ENCODE data around the gene MPEG1. TPM values are rescaled to one million over a fixed set of nuclear protein-coding genes. Genes with fewer than 3 reads are reported as not detected.

Gene MPEG1
- total and polyA plus RNA-seq, 2 of the 13 experiments (the other 11 are each of a cell fraction or from before 2014, with no cell fraction given) = not detected

DNA sequence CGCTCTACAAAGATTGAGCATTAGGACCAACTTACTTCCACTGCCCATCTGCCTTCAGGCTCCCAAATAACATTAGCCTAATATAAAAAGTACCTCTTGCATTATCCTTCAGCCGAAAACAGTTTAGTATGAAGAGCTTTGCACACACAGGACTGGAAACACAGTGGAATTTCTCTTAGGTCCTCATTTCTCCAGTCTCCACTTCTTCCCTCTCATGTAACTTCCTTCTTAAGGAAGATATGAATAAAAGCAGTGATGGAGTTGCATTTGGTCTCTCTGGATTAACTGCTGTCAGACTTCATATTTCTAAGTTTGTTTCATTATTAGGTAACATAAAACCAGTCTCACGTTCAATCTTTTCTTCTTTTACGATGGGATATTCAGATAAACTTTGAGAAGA, 5.6 kb upstream of the MPEG1 start (continued):
- TF ChIP-seq, protein P1, sequence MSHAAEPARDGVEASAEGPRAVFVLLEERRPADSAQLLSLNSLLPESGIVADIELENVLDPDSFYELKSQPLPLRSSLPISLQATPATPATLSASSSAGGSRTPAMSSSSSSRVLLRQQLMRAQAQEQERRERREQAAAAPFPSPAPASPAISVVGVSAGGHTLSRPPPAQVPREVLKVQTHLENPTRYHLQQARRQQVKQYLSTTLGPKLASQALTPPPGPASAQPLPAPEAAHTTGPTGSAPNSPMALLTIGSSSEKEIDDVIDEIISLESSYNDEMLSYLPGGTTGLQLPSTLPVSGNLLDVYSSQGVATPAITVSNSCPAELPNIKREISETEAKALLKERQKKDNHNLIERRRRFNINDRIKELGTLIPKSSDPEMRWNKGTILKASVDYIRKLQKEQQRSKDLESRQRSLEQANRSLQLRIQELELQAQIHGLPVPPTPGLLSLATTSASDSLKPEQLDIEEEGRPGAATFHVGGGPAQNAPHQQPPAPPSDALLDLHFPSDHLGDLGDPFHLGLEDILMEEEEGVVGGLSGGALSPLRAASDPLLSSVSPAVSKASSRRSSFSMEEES (CRISPR knock-in tag; IDR thresholded peaks at IDR 0.05) = no peak
- TF ChIP-seq, protein P2, sequence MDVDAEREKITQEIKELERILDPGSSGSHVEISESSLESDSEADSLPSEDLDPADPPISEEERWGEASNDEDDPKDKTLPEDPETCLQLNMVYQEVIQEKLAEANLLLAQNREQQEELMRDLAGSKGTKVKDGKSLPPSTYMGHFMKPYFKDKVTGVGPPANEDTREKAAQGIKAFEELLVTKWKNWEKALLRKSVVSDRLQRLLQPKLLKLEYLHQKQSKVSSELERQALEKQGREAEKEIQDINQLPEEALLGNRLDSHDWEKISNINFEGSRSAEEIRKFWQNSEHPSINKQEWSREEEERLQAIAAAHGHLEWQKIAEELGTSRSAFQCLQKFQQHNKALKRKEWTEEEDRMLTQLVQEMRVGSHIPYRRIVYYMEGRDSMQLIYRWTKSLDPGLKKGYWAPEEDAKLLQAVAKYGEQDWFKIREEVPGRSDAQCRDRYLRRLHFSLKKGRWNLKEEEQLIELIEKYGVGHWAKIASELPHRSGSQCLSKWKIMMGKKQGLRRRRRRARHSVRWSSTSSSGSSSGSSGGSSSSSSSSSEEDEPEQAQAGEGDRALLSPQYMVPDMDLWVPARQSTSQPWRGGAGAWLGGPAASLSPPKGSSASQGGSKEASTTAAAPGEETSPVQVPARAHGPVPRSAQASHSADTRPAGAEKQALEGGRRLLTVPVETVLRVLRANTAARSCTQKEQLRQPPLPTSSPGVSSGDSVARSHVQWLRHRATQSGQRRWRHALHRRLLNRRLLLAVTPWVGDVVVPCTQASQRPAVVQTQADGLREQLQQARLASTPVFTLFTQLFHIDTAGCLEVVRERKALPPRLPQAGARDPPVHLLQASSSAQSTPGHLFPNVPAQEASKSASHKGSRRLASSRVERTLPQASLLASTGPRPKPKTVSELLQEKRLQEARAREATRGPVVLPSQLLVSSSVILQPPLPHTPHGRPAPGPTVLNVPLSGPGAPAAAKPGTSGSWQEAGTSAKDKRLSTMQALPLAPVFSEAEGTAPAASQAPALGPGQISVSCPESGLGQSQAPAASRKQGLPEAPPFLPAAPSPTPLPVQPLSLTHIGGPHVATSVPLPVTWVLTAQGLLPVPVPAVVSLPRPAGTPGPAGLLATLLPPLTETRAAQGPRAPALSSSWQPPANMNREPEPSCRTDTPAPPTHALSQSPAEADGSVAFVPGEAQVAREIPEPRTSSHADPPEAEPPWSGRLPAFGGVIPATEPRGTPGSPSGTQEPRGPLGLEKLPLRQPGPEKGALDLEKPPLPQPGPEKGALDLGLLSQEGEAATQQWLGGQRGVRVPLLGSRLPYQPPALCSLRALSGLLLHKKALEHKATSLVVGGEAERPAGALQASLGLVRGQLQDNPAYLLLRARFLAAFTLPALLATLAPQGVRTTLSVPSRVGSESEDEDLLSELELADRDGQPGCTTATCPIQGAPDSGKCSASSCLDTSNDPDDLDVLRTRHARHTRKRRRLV (CRISPR knock-in tag; IDR thresholded peaks at IDR 0.05) = no peak
- TF ChIP-seq ZNF333 (CRISPR knock-in tag; IDR thresholded peaks at IDR 0.05; ENCODE audit: borderline replicate concordance) = no peak
- no peak for TF ChIP-seq CENPX (CRISPR knock-in tag; IDR thresholded peaks at IDR 0.05)
- TF ChIP-seq, protein P3, sequence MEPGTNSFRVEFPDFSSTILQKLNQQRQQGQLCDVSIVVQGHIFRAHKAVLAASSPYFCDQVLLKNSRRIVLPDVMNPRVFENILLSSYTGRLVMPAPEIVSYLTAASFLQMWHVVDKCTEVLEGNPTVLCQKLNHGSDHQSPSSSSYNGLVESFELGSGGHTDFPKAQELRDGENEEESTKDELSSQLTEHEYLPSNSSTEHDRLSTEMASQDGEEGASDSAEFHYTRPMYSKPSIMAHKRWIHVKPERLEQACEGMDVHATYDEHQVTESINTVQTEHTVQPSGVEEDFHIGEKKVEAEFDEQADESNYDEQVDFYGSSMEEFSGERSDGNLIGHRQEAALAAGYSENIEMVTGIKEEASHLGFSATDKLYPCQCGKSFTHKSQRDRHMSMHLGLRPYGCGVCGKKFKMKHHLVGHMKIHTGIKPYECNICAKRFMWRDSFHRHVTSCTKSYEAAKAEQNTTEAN (CRISPR knock-in tag; conservative IDR thresholded peaks at IDR 0.05) = no peak

Measured in HepG2 (cell line).